ENCODE results near the gene NUP93.
A peak's percentile ranks its signal among the peaks of the same experiment; 100 is the strongest.
"Not testable (repeated sequence)": the region's sequence is repeated elsewhere in the genome, so short reads cannot be mapped to it uniquely, and the experiment has no call there.

Gene NUP93

DNA sequence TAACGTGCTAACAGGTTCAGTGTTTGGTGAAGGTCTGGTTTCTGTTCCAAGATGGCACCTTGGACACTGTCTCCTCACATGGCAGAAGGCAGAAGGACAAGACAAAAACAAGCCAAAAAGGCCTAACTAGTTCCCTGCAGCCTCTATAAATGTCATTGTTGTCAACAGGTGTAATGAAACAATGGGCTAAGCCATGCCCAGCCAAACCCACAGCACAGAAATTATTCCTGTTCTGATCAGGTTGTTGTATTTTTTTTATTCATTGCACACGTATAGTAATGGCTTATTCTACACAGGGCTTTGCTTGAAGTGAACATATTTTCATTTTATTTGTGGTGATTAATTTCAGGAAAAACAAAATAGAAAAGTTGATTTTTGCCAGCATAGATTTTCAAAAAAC, 16.1 kb upstream of the NUP93 start:
- H3K27me3 ChIP-seq (ENCODE audit: control insufficient read depth, insufficient read depth, low read length) = no peaks in the 10 kb centered on the region
- no peak for TF ChIP-seq CTCF (IDR thresholded peaks at IDR 0.05)

GRCh38 chr16:56715126-56715525, 14.8 kb upstream of the NUP93 start:
- no peaks in the 10 kb centered on the region for H3K27me3 ChIP-seq (ENCODE audit: control insufficient read depth, insufficient read depth, low read length)
- TF ChIP-seq CTCF (IDR thresholded peaks at IDR 0.05) = no peak

More for the DNA sequence above, 16.1 kb upstream of the NUP93 start:
- Histone ChIP-seq H3K9me3 (ENCODE audit: control insufficient read depth, low read length) (no peaks in the 10 kb centered on the region), H3K79me2 (no peaks in the 10 kb centered on the region), H3K4me3 (ENCODE audit: low read depth, low read length) (no peak overlapping the region), H3K27ac (no peak overlapping the region), H3K9ac (no peak overlapping the region), H2AFZ (no peak overlapping the region), H3K4me2 (ENCODE audit: low read length) (no peak overlapping the region), H3K4me1 (peaks cover 37% of the 10 kb centered on the region), H3K36me3 (ENCODE audit: control insufficient read depth, insufficient read depth, low read length) (no peaks in the 10 kb centered on the region)

DNA sequence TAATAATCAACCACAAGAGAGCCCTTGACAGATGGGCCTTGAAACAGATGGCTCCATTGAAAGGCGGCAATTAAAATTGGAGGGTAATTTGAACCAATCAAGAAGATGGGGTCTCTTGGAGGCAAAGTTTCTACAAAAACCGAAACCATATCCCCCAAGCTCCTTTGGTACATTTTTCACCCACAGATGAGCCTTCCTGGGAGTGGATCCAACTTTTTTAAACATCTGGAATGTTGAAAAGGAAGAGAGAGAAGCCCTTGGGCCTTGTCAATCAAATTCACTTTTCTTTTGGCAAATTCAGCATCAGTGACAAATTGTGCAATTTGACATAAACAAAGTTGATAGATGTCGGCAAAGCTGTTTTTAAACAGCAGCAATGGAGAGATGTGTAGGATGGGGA, 13.2 kb upstream of the NUP93 start:
- H3K4me2 ChIP-seq (ENCODE audit: low read length) = peak overlapping the region; percentile 33
- H3K27ac ChIP-seq = no peak overlapping the region
- no peaks in the 10 kb centered on the region for H3K79me2 ChIP-seq
- no peaks in the 10 kb centered on the region for H3K27me3 ChIP-seq (ENCODE audit: control insufficient read depth, insufficient read depth, low read length)
- H3K9ac ChIP-seq = no peak overlapping the region
- no peak for TF ChIP-seq CTCF (IDR thresholded peaks at IDR 0.05)
- H3K4me3 ChIP-seq (ENCODE audit: low read depth, low read length) = no peak overlapping the region
- H3K36me3 ChIP-seq (ENCODE audit: control insufficient read depth, insufficient read depth, low read length) = no peaks in the 10 kb centered on the region
- H3K4me1 ChIP-seq = peaks cover 19% of the 10 kb centered on the region
- H2AFZ ChIP-seq = peak overlapping the region; percentile 6
- H3K9me3 ChIP-seq (ENCODE audit: control insufficient read depth, low read length) = no peaks in the 10 kb centered on the region

More at GRCh38 chr16:56715126-56715525, 14.8 kb upstream of the NUP93 start:
- Histone ChIP-seq H3K27ac (peak overlapping the region; percentile 32), H3K4me1 (peaks cover 24% of the 10 kb centered on the region), H3K9ac (no peak overlapping the region), H3K36me3 (ENCODE audit: control insufficient read depth, insufficient read depth, low read length) (no peaks in the 10 kb centered on the region), H2AFZ (peak overlapping the region; percentile 44), H3K79me2 (no peaks in the 10 kb centered on the region), H3K4me2 (ENCODE audit: low read length) (peak overlapping the region; percentile 30), H3K4me3 (ENCODE audit: low read depth, low read length) (no peak overlapping the region), H3K9me3 (ENCODE audit: control insufficient read depth, low read length) (no peaks in the 10 kb centered on the region)

DNA sequence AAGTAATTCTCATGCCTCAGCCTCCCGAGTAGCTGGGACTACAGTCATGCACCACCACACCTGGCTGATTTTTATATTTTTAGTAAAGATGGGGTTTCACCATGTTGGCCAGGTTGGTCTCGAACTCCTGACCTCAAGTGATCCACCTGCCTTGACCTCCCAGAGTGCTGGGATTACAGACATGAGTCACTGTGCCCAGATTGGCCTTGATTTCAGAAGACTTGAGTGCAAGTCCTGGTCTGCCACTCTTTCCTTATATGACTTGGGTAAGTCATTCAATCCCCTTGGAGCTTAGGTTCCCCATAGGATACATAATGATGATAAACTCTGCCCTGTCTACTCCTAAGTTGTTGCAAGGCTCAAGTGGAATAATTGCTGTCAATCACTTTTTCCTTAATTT, 12.4 kb upstream of the NUP93 start:
- not testable (repeated sequence) for H3K9ac ChIP-seq; H2AFZ ChIP-seq; H3K27me3 ChIP-seq (ENCODE audit: control insufficient read depth, insufficient read depth, low read length); H3K36me3 ChIP-seq (ENCODE audit: control insufficient read depth, insufficient read depth, low read length); H3K9me3 ChIP-seq (ENCODE audit: control insufficient read depth, low read length); H3K79me2 ChIP-seq; H3K27ac ChIP-seq; H3K4me3 ChIP-seq (ENCODE audit: low read depth, low read length); H3K4me2 ChIP-seq (ENCODE audit: low read length)
- H3K4me1 ChIP-seq = peaks cover 19% of the 10 kb centered on the region

DNA sequence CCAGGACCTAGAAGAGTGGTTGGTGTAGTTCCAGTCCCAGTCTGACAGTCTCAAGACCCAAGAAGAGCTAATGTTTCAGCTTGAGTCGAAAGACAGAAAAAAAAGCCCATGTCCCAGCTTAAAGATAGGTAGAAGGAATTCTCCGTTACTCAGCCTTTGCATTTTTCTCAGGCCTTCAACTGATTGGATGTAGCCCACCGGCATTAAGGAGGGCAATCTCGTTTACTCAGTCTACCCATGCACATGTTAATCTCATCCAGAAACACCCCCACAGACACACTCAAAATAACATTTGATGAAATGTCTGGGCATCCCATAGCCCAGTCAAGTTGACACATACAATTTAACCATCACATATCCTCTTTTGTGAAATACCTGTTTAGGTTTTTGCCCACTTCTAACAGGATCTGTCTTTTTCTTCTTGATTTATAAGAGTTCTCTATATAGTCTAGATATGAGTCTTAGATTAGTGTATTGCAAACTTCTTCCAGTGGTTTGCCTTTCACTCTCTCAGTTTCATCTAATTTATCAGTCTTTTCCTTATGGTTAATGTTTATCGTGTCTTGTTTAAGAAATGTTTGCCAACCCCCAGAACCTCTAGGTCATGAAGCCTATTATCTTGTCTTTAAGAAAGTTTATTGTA, 7.6 kb upstream of the NUP93 start:
- H3K36me3 ChIP-seq (ENCODE audit: control insufficient read depth, insufficient read depth, low read length) = no peaks in the 10 kb centered on the region
- no peak for TF ChIP-seq CTCF (IDR thresholded peaks at IDR 0.05)
- H3K4me3 ChIP-seq (ENCODE audit: low read depth, low read length) = no peak overlapping the region
- H3K9ac ChIP-seq = no peak overlapping the region
- no peak overlapping the region for H2AFZ ChIP-seq
- no peak overlapping the region for H3K27ac ChIP-seq
- H3K4me2 ChIP-seq (ENCODE audit: low read length) = no peak overlapping the region
- no peaks in the 10 kb centered on the region for H3K27me3 ChIP-seq (ENCODE audit: control insufficient read depth, insufficient read depth, low read length)
- peaks cover 4% of the 10 kb centered on the region for H3K4me1 ChIP-seq
- peaks cover 9% of the 10 kb centered on the region for H3K79me2 ChIP-seq
- H3K9me3 ChIP-seq (ENCODE audit: control insufficient read depth, low read length) = no peaks in the 10 kb centered on the region

All from parathyroid adenoma (tissue), 2 donors.